OCI-M1 (cell line): ENCODE data around the gene UPF3A.
"Not testable (repeated sequence)": the region's sequence is repeated elsewhere in the genome, so short reads cannot be mapped to it uniquely, and the experiment has no call there.

Experiments
- DNase-seq: peaks from one replicate; lab custom pipeline; 2025; lab: John Stamatoyannopoulos, UW

Gene UPF3A

GRCh38 chr13:114336457-114336856 is 55.1 kb downstream of the UPF3A start:
- not testable (repeated sequence) for DNase-seq

- DNase-seq: no peak
Measured at GRCh38 chr13:114338959-114339358, 57.6 kb downstream of the UPF3A start.

GRCh38 chr13:114339857-114340534 is 58.6 kb downstream of the UPF3A start:
- peak; percentile 68 for DNase-seq

GRCh38 chr13:114341003-114341777 is 59.8 kb downstream of the UPF3A start:
- DNase-seq: no peak

- DNase-seq: not testable (repeated sequence)
Measured at GRCh38 chr13:114347256-114347655, 65.9 kb downstream of the UPF3A start.

GRCh38 chr13:114352763-114353162 is 71.4 kb downstream of the UPF3A start:
- DNase-seq: not testable (repeated sequence)

- DNase-seq: not testable (repeated sequence)
Measured at GRCh38 chr13:114353382-114353781, 72.0 kb downstream of the UPF3A start.
